ENCODE measurements around the gene TADA2B.

The TADA2B gene

GRCh38 chr4:7058792-7059191 is 15.6 kb downstream of the TADA2B start:
- no peak for DNase-seq (ENCODE audit: low read depth in 2 of 2)

GRCh38 chr4:7059662-7060061 is 16.5 kb downstream of the TADA2B start:
- DNase-seq (ENCODE audit: low read depth in 2 of 2) = no peak

- DNase-seq (ENCODE audit: low read depth in 2 of 2) = no peak
Measured at GRCh38 chr4:7060346-7061150, 17.4 kb downstream of the TADA2B start.

- DNase-seq (ENCODE audit: low read depth in 2 of 2) = no peak
Measured at GRCh38 chr4:7061815-7062214, 18.6 kb downstream of the TADA2B start.

- no peak for DNase-seq (ENCODE audit: low read depth in 2 of 2)
Measured at GRCh38 chr4:7062816-7063215, 19.6 kb downstream of the TADA2B start.

- DNase-seq (ENCODE audit: low read depth in 2 of 2) = no peak
Measured at GRCh38 chr4:7063362-7063761, 20.2 kb downstream of the TADA2B start.

GRCh38 chr4:7066006-7066405 is 22.8 kb downstream of the TADA2B start:
- DNase-seq (ENCODE audit: low read depth in 2 of 2) = no peak

- DNase-seq (ENCODE audit: low read depth in 2 of 2) = no peak
Measured at GRCh38 chr4:7066493-7066892, 23.3 kb downstream of the TADA2B start.

GRCh38 chr4:7067126-7067451 is 23.9 kb downstream of the TADA2B start:
- no peak for DNase-seq (ENCODE audit: low read depth in 2 of 2)

- peak; percentile 100 for DNase-seq (ENCODE audit: low read depth in 2 of 2)
Measured at GRCh38 chr4:7067452-7068278, 24.5 kb downstream of the TADA2B start, which contains the start of gene GRPEL1. TSS of gene GRPEL1 (minus strand) at chr4:7068064. CDS start at chr4:7068032, 32 bp downstream.

- DNase-seq (ENCODE audit: low read depth in 2 of 2) = no peak
Measured at GRCh38 chr4:7068279-7068842, 25.2 kb downstream of the TADA2B start.

GRCh38 chr4:7068883-7069282 is 25.7 kb downstream of the TADA2B start:
- no peak for DNase-seq (ENCODE audit: low read depth in 2 of 2)

GRCh38 chr4:7070729-7071511 is 27.7 kb downstream of the TADA2B start:
- DNase-seq (ENCODE audit: low read depth in 2 of 2) = peak; percentile 74 to 83

GRCh38 chr4:7073059-7073458 is 29.9 kb downstream of the TADA2B start:
- DNase-seq (ENCODE audit: low read depth in 2 of 2) = no peak

GRCh38 chr4:7073526-7074390 is 30.6 kb downstream of the TADA2B start:
- no peak for DNase-seq (ENCODE audit: low read depth in 2 of 2)

GRCh38 chr4:7074426-7074825 is 31.3 kb downstream of the TADA2B start:
- no peak for DNase-seq (ENCODE audit: low read depth in 2 of 2)

- no peak for DNase-seq (ENCODE audit: low read depth in 2 of 2)
Measured at GRCh38 chr4:7075962-7076695, 33.0 kb downstream of the TADA2B start.

- DNase-seq (ENCODE audit: low read depth in 2 of 2) = no peak
Measured at GRCh38 chr4:7076696-7077082, 33.5 kb downstream of the TADA2B start.

GRCh38 chr4:7077371-7077770 is 34.2 kb downstream of the TADA2B start:
- DNase-seq (ENCODE audit: low read depth in 2 of 2) = no peak

- no peak for DNase-seq (ENCODE audit: low read depth in 2 of 2)
Measured at GRCh38 chr4:7078025-7078424, 34.9 kb downstream of the TADA2B start.
